PC-3 (cell line): ENCODE data around the gene LMO2.

Source experiments
- EZH2 ChIP-seq: fragments of 300-600 bp; sonication (generic); IDR thresholded peaks from one replicate; pipeline ENCODE4 v1.6.1; 2017; ENCODE audit warnings: antibody characterized with exemption, mild to moderate bottlenecking, low read length; ENCODE audit not compliant: unreplicated experiment
- EZH2phosphoT487 ChIP-seq: fragments of 300-600 bp; sonication (generic); IDR thresholded peaks from 2 replicates; pipeline ENCODE4 v1.6.1; 2018; ENCODE audit warnings: mild to moderate bottlenecking, antibody characterized with exemption, low read length, borderline replicate concordance
- TF ChIP-seq, protein P1 (sequence below): fragments of 300-600 bp; sonication (generic); conservative IDR thresholded peaks from 2 replicates; pipeline ENCODE4 v1.5.1; 2017; ENCODE audit warnings: antibody characterized with exemption, low read depth, mild to moderate bottlenecking, low read length

- TF ChIP-seq EZH2 (no peak), EZH2phosphoT487 (no peak)
- TF ChIP-seq, protein P1, sequence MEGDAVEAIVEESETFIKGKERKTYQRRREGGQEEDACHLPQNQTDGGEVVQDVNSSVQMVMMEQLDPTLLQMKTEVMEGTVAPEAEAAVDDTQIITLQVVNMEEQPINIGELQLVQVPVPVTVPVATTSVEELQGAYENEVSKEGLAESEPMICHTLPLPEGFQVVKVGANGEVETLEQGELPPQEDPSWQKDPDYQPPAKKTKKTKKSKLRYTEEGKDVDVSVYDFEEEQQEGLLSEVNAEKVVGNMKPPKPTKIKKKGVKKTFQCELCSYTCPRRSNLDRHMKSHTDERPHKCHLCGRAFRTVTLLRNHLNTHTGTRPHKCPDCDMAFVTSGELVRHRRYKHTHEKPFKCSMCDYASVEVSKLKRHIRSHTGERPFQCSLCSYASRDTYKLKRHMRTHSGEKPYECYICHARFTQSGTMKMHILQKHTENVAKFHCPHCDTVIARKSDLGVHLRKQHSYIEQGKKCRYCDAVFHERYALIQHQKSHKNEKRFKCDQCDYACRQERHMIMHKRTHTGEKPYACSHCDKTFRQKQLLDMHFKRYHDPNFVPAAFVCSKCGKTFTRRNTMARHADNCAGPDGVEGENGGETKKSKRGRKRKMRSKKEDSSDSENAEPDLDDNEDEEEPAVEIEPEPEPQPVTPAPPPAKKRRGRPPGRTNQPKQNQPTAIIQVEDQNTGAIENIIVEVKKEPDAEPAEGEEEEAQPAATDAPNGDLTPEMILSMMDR, result no peak
Observed at GRCh38 chr11:33874910-33875490, 16.9 kb downstream of the LMO2 start.
